Stimulated activated CD8-positive, alpha-beta memory T cell treated with anti-CD3 and anti-CD28 coated beads, Interleukin-7, amount 100 ng/mL, for 48 hours (primary cell): Measurements from ENCODE around the gene TNFSF12.

Experiments
- DNase-seq, 2 donors: peaks; one replicate each; pipeline ENCODE4 v3.0.0-alpha.2; 2020; ENCODE audit warnings: low read depth in 1 of 2; ENCODE audit errors: extremely low read depth in 1 of 2

TNFSF12 gene

GRCh38 chr17:7541074-7541621, 7.7 kb upstream of the TNFSF12 start:
- DNase-seq = no peak

DNA sequence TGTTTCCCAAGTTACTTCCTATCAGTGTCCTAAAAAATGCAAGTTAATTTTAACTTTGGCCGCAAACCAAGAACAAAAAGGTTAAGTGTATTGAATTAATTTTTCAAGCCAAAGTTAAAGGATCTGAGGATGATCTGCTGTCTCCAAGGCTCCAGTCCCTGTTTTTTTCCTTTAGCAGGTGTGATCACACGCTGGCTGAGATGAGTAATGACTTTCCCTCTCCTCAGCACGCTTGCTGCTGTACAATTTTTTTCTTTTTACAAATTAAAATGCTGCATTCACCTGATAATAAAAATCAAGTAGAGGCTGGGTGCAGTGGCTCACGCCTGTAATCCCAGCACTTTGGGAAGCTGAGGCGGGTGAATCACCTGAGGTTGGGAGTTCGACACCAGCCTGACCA, 3.9 kb upstream of the TNFSF12 start:
- no peak for DNase-seq

DNA sequence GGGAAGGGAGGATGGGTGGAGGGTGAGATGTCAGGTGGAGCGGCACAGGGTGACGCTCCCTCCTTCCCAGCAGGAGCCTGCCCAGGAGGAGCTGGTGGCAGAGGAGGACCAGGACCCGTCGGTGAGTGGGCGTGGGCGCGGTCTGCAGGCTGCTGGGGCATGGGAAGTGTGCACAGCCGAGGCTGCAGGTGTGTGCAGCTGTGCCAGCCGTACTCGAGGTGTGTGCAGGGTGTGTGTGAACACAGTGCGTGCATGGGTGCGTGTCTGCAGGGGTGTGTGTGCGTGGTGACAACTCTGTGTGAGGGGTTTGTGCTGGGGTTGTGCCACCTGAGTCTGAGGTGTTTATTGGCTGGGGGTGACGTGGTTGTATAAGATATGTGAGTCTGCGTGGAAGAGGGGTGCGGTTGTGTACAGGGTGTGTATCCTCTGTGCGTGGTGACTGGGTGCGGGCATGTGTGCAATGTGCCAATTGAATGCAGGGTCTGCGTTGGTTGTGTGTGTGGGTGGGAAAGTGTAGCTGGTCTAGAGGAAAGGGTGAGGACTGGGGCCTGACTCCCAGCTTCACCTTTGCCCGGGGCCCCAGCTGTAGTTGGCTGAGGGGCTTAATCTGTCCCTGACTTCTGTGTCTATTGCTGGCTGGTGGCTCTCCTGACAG, 670 bp downstream of the TNFSF12 start:
- DNase-seq = no peak

DNA sequence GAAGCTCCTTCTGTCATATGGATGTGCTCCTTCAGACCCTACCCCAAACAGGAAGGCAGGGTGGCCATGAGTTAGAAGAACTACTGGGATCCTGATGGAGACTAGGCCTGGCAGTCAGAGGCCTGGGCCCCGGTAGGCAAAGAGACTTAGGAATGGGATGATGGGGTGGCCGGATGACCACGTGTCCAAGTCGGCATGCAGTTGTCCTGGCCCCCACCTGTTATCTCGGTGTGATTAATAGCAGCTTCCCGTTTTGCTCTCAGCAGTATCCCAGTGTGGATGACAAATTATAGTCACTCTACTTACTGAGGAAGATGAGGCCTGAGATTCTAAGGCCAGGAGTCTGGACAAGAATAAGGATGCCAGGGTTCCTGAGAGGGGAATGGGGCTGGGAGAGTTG, 1.5 kb downstream of the TNFSF12 start:
- no peak for DNase-seq

GRCh38 chr17:7551396-7551795, 2.5 kb downstream of the TNFSF12 start:
- no peak for DNase-seq

GRCh38 chr17:7552621-7553051, 3.8 kb downstream of the TNFSF12 start:
- DNase-seq = no peak

GRCh38 chr17:7553356-7553755, 4.5 kb downstream of the TNFSF12 start:
- DNase-seq = no peak

DNA sequence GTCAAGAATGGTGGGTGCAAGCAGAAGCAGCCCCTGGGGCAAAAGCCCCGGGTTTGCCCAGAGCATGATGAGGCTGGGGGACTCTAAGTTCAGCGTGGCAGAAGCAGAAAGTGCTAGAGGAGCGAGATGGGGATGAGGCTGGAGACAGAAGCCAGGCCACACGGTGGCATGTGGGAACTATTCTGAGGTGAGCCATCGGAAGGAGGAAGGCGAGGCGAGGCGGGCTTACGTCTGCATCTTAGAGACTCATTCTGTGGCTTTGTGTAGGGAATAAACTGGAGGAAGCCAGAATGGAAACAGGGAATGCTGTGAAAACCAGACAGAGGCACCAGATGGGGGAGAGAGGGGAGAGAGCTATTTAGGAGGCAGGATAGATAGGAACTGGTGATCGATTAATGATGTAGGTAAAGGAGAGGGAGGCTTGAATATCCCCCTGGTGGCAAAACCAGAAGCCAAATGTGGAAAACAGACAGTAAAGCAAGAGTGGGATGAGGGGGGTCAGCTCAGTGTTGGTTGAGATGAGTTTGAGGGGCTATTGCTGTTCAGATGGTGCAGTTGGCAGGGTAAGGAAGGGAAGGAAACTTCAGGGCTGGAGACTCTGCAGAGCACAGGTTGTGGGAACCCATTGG, 6.6 kb downstream of the TNFSF12 start:
- no peak for DNase-seq

GRCh38 chr17:7556627-7557026, 7.8 kb downstream of the TNFSF12 start:
- DNase-seq = no peak

DNA sequence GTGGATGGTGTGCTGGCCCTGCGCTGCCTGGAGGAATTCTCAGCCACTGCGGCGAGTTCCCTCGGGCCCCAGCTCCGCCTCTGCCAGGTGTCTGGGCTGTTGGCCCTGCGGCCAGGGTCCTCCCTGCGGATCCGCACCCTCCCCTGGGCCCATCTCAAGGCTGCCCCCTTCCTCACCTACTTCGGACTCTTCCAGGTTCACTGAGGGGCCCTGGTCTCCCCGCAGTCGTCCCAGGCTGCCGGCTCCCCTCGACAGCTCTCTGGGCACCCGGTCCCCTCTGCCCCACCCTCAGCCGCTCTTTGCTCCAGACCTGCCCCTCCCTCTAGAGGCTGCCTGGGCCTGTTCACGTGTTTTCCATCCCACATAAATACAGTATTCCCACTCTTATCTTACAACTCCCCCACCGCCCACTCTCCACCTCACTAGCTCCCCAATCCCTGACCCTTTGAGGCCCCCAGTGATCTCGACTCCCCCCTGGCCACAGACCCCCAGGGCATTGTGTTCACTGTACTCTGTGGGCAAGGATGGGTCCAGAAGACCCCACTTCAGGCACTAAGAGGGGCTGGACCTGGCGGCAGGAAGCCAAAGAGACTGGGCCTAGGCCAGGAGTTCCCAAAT, 8.4 kb downstream of the TNFSF12 start:
- no peak for DNase-seq

DNA sequence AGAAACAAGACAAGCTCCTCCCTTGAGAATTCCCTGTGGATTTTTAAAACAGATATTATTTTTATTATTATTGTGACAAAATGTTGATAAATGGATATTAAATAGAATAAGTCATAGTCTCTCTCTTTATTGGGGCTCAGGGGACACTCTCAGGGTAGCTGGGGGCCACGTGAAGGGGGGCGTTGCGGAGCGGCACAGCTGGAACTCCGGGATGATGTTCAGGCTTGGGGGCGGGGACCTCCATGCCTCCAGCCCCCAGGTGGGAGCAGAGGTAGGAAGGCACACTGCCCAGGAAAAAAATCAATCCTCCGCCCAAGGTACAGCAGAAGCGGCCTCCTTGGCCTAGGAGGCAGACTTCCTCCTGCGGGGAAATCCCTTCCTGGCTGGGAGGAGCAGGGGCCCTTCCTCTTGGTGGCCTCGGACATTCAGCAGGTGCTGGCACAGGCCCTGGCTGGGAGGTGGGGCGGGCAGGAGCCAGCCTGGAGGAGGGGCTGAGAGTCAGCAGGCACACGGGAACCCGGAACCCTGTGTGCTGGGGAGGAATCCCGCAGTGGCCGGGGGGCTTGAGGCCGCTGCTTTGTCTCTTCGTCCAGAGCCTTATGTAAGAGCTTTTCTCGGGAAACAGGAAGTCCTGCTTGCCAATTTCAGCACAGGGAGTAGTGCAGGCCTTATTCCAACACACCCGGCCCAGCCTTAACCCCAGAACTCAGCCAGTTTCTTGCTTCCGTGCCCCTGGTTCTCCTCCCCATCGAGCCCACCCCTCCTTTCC, 9.1 kb downstream of the TNFSF12 start:
- no peak for DNase-seq

DNA sequence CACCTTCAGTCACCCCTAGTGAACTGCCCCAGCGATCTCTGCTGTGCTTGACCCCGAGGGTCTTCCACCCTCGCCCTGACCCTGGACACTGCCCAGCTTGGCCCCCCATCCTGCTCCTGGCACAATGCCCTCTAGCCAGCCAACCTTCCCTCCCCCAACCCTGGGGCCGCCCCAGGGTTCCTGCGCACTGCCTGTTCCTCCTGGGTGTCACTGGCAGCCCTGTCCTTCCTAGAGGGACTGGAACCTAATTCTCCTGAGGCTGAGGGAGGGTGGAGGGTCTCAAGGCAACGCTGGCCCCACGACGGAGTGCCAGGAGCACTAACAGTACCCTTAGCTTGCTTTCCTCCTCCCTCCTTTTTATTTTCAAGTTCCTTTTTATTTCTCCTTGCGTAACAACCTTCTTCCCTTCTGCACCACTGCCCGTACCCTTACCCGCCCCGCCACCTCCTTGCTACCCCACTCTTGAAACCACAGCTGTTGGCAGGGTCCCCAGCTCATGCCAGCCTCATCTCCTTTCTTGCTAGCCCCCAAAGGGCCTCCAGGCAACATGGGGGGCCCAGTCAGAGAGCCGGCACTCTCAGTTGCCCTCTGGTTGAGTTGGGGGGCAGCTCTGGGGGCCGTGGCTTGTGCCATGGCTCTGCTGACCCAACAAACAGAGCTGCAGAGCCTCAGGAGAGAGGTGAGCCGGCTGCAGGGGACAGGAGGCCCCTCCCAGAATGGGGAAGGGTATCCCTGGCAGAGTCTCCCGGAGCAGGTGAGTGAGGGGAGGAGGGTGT, 9.9 kb downstream of the TNFSF12 start, which contains the start of gene TNFSF13:
TSS of gene TNFSF13 (plus strand) at position 207 of the 776 bp plus-strand sequence. CDS start at position 497, 290 bp downstream.
- no peak for DNase-seq

DNA sequence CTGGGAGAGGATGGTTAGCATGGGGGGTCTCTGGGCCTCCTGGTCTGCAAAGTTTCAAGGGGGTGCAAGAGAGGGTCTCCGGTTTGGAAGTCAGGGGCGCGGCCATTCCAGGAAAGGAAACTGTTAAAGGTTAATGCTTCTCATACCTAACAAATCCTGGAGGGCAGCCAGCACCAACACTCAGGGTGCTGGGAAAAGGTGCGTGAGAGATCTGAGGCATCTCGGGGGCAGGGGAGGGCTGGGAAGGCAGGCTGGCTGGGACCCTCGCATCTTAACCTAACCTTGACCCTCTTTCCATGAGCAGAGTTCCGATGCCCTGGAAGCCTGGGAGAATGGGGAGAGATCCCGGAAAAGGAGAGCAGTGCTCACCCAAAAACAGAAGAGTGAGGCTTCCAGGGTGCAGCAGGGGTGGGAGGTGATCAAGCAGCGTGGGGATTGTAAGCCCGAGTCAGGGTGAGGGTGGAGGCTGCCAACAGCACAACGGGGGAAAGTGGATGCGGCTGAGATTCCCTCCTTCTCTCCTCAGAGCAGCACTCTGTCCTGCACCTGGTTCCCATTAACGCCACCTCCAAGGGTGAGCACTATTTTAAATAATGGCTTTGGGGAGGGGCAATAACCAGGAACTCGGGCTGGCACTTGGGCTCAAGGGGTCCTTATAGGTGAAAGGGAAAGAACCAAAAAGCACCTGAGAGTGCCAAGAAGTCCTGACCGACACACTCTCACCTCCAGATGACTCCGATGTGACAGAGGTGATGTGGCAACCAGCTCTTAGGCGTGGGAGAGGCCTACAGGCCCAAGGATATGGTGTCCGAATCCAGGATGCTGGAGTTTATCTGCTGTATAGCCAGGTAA, 10.7 kb downstream of the TNFSF12 start:
- DNase-seq = no peak

- no peak for DNase-seq
These were observed 11.5 kb downstream of the TNFSF12 start for GRCh38 chr17:7560172-7561027.

DNA sequence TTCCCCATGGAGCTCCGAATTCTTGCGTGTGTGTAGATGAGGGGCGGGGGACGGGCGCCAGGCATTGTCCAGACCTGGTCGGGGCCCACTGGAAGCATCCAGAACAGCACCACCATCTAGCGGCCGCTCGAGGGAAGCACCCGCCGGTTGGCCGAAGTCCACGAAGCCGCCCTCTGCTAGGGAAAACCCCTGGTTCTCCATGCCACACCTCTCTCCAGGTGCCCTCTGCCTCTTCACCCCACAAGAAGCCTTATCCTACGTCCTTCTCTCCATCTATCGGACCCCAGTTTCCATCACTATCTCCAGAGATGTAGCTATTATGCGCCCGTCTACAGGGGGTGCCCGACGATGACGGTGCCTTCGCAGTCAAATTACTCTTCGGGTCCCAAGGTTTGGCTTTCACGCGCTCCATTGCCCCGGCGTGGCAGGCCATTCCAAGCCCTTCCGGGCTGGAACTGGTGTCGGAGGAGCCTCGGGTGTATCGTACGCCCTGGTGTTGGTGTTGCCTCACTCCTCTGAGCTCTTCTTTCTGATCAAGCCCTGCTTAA, 12.2 kb downstream of the TNFSF12 start:
- peak; percentile 70 to 82 for DNase-seq

DNA sequence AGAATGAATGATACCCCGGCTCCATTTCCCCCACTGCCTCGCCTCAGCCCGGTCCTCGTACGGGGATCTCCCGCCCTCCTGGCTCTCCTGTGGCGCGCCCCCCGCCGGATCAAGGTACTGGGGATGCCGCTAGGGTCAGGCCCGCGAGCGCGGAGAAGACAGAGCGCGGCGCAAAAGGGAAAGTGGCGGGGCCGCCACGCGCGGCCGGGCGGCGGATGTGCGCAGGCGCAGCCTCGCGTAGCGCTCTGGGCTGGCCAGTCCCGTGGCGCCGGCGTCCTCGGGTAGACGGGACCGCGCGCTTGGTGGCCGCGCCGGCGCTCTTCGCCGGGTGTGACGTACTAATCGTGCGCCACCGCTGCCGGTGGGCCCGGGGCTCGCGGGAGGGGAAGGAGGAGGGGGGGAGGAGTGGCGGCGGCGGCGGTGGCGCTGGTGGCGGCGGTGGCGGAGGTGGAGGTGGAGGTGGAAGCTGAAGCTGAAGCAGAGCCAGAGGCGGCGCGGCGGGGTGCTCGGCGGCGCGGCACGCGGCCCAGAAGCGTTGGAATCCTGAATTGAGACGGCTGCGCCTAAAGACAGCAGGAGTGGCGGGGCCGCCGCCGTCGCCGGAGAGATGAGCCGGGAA, 12.8 kb downstream of the TNFSF12 start, which contains the start of gene SENP3:
TSS of gene SENP3 (plus strand) at position 331 of the 619 bp plus-strand sequence. CDS start 1,158 bp downstream, outside the sequence.
- peak; percentile 82 to 88 for DNase-seq

DNA sequence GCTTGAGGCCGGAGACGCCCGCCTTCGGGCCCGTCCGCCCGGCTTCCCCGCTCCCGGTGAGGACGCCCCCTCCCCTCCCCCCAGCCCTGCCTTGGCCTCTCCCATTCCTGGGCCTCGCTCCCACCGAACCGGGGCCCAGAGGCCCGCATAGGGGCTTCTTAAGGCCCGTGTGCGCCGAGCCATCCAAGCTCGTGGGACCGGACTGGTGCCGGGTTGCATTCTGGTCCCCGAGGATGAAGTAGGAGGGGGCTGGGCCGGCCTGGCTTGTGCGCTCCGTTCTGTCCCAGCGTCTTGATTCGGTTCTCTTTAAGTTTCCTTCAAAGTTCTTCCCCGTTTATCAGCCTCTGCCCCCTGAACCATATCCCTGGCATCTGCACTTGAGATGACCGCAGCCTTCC, 13.3 kb downstream of the TNFSF12 start:
- DNase-seq = no peak
